Loucy (cell line): ENCODE measurements around the gene ERC1.

ENCODE experiments used
- H2AFZ ChIP-seq: fragments of 200-600 bp; sonication (generic); 2 replicates; pipeline ENCODE4 v1.6.0; 2016; ENCODE audit warnings: antibody characterized with exemption, mild to moderate bottlenecking, low read length, moderate library complexity
- H3F3A ChIP-seq: fragments of 200-600 bp; 2 replicates; pipeline ENCODE4 v1.6.0; 2016; ENCODE audit warnings: antibody characterized with exemption, low read depth, mild to moderate bottlenecking
- H3K27me3 ChIP-seq: fragments of 200-600 bp; sonication (generic); 2 replicates; pipeline ENCODE4 v1.6.1; 2014; ENCODE audit warnings: low read length, mild to moderate bottlenecking; ENCODE audit not compliant: insufficient read depth, poor library complexity, severe bottlenecking
- H3K36me3 ChIP-seq: fragments of 200-600 bp; sonication (generic); 2 replicates; pipeline ENCODE4 v1.6.1; 2016; ENCODE audit warnings: low read length; ENCODE audit not compliant: insufficient read depth
- H3K4me1 ChIP-seq: fragments of 200-600 bp; sonication (generic); 2 replicates; pipeline ENCODE4 v1.5.1; 2014; ENCODE audit warnings: low read length, mild to moderate bottlenecking; ENCODE audit not compliant: insufficient read depth, poor library complexity, severe bottlenecking
- H3K4me2 ChIP-seq: fragments of 200-600 bp; sonication (generic); 2 replicates; pipeline ENCODE4 v1.6.0; 2014; ENCODE audit warnings: antibody characterized with exemption, low read length, low read depth, mild to moderate bottlenecking; ENCODE audit not compliant: poor library complexity, severe bottlenecking
- H3K4me3 ChIP-seq: fragments of 200-600 bp; sonication (generic); 2 replicates; pipeline ENCODE4 v1.5.1; 2014; ENCODE audit warnings: low read length, mild to moderate bottlenecking, mixed read lengths; ENCODE audit not compliant: poor library complexity, severe bottlenecking
- H3K79me2 ChIP-seq: fragments of 200-600 bp; sonication (generic); 2 replicates; pipeline ENCODE4 v1.6.1; 2014; ENCODE audit warnings: low read length; ENCODE audit not compliant: insufficient read depth
- H3K9ac ChIP-seq: fragments of 200-600 bp; sonication (generic); 2 replicates; pipeline ENCODE4 v1.6.0; 2014; ENCODE audit warnings: mild to moderate bottlenecking, low read depth, low read length, moderate library complexity; ENCODE audit not compliant: poor library complexity, severe bottlenecking
- H3K9me2 ChIP-seq: fragments of 200-600 bp; sonication (generic); replicated peaks from 2 replicates; pipeline ENCODE4 v1.6.1; 2016; ENCODE audit warnings: low read depth, low read length, mixed read lengths
- H3K9me3 ChIP-seq: fragments of 200-600 bp; sonication (generic); 2 replicates; pipeline ENCODE4 v1.6.1; 2014; ENCODE audit warnings: mild to moderate bottlenecking, antibody characterized with exemption, low read length, low read depth; ENCODE audit not compliant: insufficient read depth
- H4K20me1 ChIP-seq: fragments of 200-600 bp; sonication (generic); 2 replicates; pipeline ENCODE4 v1.6.0; 2014; ENCODE audit warnings: antibody characterized with exemption, low read length, mild to moderate bottlenecking; ENCODE audit not compliant: insufficient read depth, poor library complexity, severe bottlenecking
- CTCF ChIP-seq: fragments of 200-600 bp; sonication (generic); conservative IDR thresholded peaks from 2 replicates; pipeline ENCODE4 v1.5.1; 2014; ENCODE audit warnings: mild to moderate bottlenecking, antibody characterized with exemption, low read length
- EZH2phosphoT487 ChIP-seq: fragments of 200-600 bp; IDR thresholded peaks from 2 replicates; pipeline ENCODE4 v1.6.1; 2018; ENCODE audit warnings: antibody characterized with exemption, mild to moderate bottlenecking, moderate library complexity, borderline replicate concordance

Gene ERC1

DNA sequence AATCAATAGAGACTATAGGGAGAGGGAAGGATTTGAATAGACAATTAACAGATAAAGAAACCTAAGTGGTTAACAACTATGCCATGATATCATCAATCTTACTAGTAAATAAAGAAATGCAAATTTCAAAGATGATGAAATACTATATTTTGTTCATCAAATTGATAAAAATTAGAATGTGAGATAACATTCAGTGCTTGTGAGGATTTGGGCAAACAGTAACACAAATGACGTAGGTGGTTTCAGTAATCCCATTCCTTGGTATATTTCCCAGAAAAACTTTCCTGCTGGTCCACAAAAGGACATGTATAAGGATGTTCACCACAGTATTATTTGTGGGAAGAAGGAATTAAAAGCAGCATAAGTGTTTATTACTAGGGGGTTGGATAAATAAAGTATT is 136.0 kb downstream of the ERC1 start:
- TF ChIP-seq EZH2phosphoT487 = no peak
- no peak for TF ChIP-seq CTCF
- no peak overlapping the region for H3K4me3 ChIP-seq
- no peaks in the 10 kb centered on the region for H3K9me2 ChIP-seq
- H3K4me1 ChIP-seq = peaks cover 24% of the 10 kb centered on the region
- H2AFZ ChIP-seq = no peak overlapping the region
- H3K36me3 ChIP-seq = no peaks in the 10 kb centered on the region
- no peak overlapping the region for H3K9ac ChIP-seq
- H4K20me1 ChIP-seq = peaks cover 4% of the 10 kb centered on the region
- no peaks in the 10 kb centered on the region for H3K79me2 ChIP-seq
- H3K4me2 ChIP-seq = no peak overlapping the region
- H3F3A ChIP-seq = 0 out of 2 replicates have a peak, but pooled peaks cover 3% of the 10 kb centered on the region
- no peaks in the 10 kb centered on the region for H3K27me3 ChIP-seq
- no peaks in the 10 kb centered on the region for H3K9me3 ChIP-seq

- peaks cover 11% of the 10 kb centered on the region for H4K20me1 ChIP-seq
- H3F3A ChIP-seq = 0 out of 2 replicates have a peak, but pooled peaks cover 3% of the 10 kb centered on the region
- TF ChIP-seq CTCF = no peak
- no peak for TF ChIP-seq EZH2phosphoT487
- no peaks in the 10 kb centered on the region for H3K9me2 ChIP-seq
- no peaks in the 10 kb centered on the region for H3K36me3 ChIP-seq
- no peak overlapping the region for H3K9ac ChIP-seq
- no peaks in the 10 kb centered on the region for H3K27me3 ChIP-seq
- H3K4me3 ChIP-seq = no peak overlapping the region
- H3K4me1 ChIP-seq = peaks cover 10% of the 10 kb centered on the region
- H2AFZ ChIP-seq = no peak overlapping the region
- H3K79me2 ChIP-seq = no peaks in the 10 kb centered on the region
- no peaks in the 10 kb centered on the region for H3K9me3 ChIP-seq
- H3K4me2 ChIP-seq = no peak overlapping the region
Measured at GRCh38 chr12:1130164-1130563, 139.1 kb downstream of the ERC1 start.

GRCh38 chr12:1130571-1130970 is 139.5 kb downstream of the ERC1 start:
- no peaks in the 10 kb centered on the region for H3K36me3 ChIP-seq
- no peak overlapping the region for H3K4me2 ChIP-seq

More at GRCh38 chr12:1130571-1130970, 139.5 kb downstream of the ERC1 start:
- Histone ChIP-seq H3K9me2 (no peaks in the 10 kb centered on the region), H3K9me3 (no peaks in the 10 kb centered on the region), H3K27me3 (no peaks in the 10 kb centered on the region), H4K20me1 (peaks cover 11% of the 10 kb centered on the region), H2AFZ (no peak overlapping the region), H3K4me1 (peaks cover 10% of the 10 kb centered on the region), H3K79me2 (no peaks in the 10 kb centered on the region), H3K4me3 (no peak overlapping the region), H3F3A (0 out of 2 replicates have a peak, but pooled peaks cover 3% of the 10 kb centered on the region), H3K9ac (no peak overlapping the region)
- no peak for TF ChIP-seq CTCF
- TF ChIP-seq EZH2phosphoT487 = no peak
